MCF 10A (cell line): ENCODE results near the gene FBXO10. TPM values are rescaled to one million over a fixed set of nuclear protein-coding genes. Genes with fewer than 3 reads are reported as not detected.

Experiments used
- BruUV-seq: library from RNA; stranded (reverse); fragments of 400-500 nt; replicated peaks from 2 replicates; lab custom pipeline; 2021; lab: Mats Ljungman, UMichigan
- CTCF ChIA-PET: fragments of 300-600 bp; sonication (Branson Sonifier 250); formaldehyde crosslinking; extraction: SDS; loops from one replicate; lab custom pipeline; 2021; ENCODE audit warnings: antibody characterized with exemption, inconsistent platforms; lab: Yijun Ruan, JAX
- POLR2A ChIA-PET: fragments of 300-600, 350-650 bp; sonication (Branson Sonifier 250); formaldehyde crosslinking; extraction: SDS; loops from one replicate; lab custom pipeline; 2020; ENCODE audit warnings: antibody characterized with exemption, inconsistent platforms; lab: Yijun Ruan, JAX
- DNase-seq: peaks from one replicate; pipeline ENCODE4 v3.0.0-alpha.2; 2018; ENCODE audit not compliant: unreplicated experiment
- H3K27ac Mint-ChIP-seq: one replicate; pipeline ENCODE4 v1.8.0; 2022; ENCODE audit warnings: mild to moderate bottlenecking, low read depth, mixed read lengths; ENCODE audit not compliant: unreplicated experiment
- H3K27me3 Mint-ChIP-seq: one replicate; pipeline ENCODE4 v1.8.0; 2022; ENCODE audit warnings: mixed read lengths; ENCODE audit not compliant: insufficient read depth, unreplicated experiment
- H3K36me3 Mint-ChIP-seq: one replicate; pipeline ENCODE4 v1.8.0; 2022; ENCODE audit warnings: mild to moderate bottlenecking, moderate library complexity, mixed read lengths; ENCODE audit not compliant: insufficient read depth, unreplicated experiment
- H3K4me1 Mint-ChIP-seq: one replicate; pipeline ENCODE4 v1.8.0; 2022; ENCODE audit warnings: mixed read lengths; ENCODE audit not compliant: insufficient read depth, unreplicated experiment
- H3K4me3 Mint-ChIP-seq: one replicate; pipeline ENCODE4 v1.8.0; 2022; ENCODE audit warnings: mild to moderate bottlenecking, moderate library complexity, mixed read lengths; ENCODE audit not compliant: unreplicated experiment
- H3K9me3 Mint-ChIP-seq: one replicate; pipeline ENCODE4 v1.8.0; 2022; ENCODE audit warnings: mixed read lengths; ENCODE audit not compliant: unreplicated experiment
- intact Hi-C: fragments of 100-400 bp; cut with micrococcal nuclease; formaldehyde crosslinking; loops from 2 replicates; pipeline ENCODE4 v1.14.1; 2022
- total RNA-seq: library from RNA; stranded (reverse); gene quantifications from 2 replicates; pipeline ENCODE4 v1.2.3, GENCODE V29; 2022
- TF ChIP-seq, protein P1 (sequence below): fragments of 200-600 bp; IDR thresholded peaks from one replicate; pipeline ENCODE4 v1.8.0; 2022; ENCODE audit warnings: antibody characterized with exemption, mild to moderate bottlenecking; ENCODE audit not compliant: unreplicated experiment

Gene FBXO10
- total RNA-seq, 1 experiment from 2014 or later, result 3.4 TPM

DNA sequence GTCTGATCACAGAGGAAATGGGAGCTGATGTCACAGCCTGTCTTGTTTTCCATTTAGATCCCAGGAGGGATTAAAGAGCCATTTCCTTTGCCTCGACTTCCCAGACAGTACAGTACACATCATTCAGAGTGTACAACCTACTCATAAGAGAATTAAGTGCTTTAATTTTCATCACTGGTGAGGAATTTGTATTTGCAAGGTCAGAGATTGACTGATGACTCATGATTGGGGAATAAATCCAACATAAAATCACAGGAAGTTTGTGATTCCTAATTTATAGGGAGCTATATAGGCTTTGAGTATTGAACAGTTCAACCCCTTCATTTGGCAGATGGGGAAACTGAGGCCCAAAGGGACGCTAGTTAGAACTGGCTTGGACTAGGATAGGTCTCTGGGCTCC lies 20.3 kb upstream of the FBXO10 start:
- BruUV-seq, result no TSS peak
- ChIA-PET CTCF (interaction anchor here (0.6 to 0.8 kb wide), 2 partner anchors 22 to 137 kb away, joined by 3 to 4 read pairs; no protein-coding TSS in a partner anchor), POLR2A (interaction anchor here (1.1 to 1.4 kb wide), 2 partner anchors 21 to 133 kb away, joined by 3 read pairs; no protein-coding TSS in a partner anchor)
- Mint-ChIP-seq H3K36me3 (no peaks in the 10 kb centered on the region), H3K4me3 (no peak overlapping the region), H3K9me3 (no peaks in the 10 kb centered on the region), H3K27ac (no peak overlapping the region), H3K4me1 (peaks cover 4% of the 10 kb centered on the region), H3K27me3 (no peaks in the 10 kb centered on the region)
- no peak for DNase-seq
- TF ChIP-seq, protein P1, sequence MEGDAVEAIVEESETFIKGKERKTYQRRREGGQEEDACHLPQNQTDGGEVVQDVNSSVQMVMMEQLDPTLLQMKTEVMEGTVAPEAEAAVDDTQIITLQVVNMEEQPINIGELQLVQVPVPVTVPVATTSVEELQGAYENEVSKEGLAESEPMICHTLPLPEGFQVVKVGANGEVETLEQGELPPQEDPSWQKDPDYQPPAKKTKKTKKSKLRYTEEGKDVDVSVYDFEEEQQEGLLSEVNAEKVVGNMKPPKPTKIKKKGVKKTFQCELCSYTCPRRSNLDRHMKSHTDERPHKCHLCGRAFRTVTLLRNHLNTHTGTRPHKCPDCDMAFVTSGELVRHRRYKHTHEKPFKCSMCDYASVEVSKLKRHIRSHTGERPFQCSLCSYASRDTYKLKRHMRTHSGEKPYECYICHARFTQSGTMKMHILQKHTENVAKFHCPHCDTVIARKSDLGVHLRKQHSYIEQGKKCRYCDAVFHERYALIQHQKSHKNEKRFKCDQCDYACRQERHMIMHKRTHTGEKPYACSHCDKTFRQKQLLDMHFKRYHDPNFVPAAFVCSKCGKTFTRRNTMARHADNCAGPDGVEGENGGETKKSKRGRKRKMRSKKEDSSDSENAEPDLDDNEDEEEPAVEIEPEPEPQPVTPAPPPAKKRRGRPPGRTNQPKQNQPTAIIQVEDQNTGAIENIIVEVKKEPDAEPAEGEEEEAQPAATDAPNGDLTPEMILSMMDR, result no peak
- intact Hi-C loops, result no loop called here

DNA sequence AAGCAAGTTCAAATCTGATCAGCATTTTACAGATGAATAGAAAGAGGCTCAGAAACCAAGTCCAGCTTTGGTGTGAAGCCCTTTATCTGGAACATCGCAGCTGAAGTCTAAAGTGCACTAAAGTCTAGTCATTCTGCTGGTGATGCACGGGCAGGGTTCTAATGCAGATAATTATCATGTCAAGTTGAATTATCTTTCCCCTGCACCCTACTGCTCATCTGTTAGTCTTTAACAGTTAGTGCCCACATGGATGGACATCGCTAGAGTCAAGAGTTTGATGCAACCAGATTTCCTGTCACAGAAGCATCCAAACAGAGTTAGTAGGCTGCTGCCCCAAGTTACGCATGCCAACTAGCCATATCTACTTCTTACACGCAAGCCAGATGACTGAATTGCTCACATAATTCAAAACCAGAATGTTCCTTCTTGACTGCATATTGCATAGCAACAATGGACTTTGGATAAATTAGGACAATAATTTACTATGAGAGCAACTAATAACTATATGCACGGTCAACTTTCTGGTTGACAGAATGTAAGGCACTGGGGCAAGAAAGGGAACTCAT lies 17.8 kb upstream of the FBXO10 start:
- CTCF ChIA-PET, result interaction anchor here (0.6 to 1.7 kb wide), 10 partner anchors 9 to 309 kb away, joined by 3 to 4 read pairs (median 3); partner anchors contain the start of gene DCAF10
- no peaks in the 10 kb centered on the region for H3K27me3 Mint-ChIP-seq
- H3K4me3 Mint-ChIP-seq, result peak overlapping the region; percentile 64
- no peaks in the 10 kb centered on the region for H3K36me3 Mint-ChIP-seq
- no TSS peak for BruUV-seq
- no peak for DNase-seq
- POLR2A ChIA-PET, result interaction anchor here (0.8 to 7.1 kb wide), 13 partner anchors 9 to 311 kb away, joined by 3 to 80 read pairs (median 4); partner anchors contain the start of genes EXOSC3, FBXO10, POLR1E and ZBTB5
- peaks cover 16% of the 10 kb centered on the region for H3K4me1 Mint-ChIP-seq
- no peaks in the 10 kb centered on the region for H3K9me3 Mint-ChIP-seq
- TF ChIP-seq, protein P1, result no peak
- intact Hi-C loops, result loop anchor here (5.0 kb wide), 1 partner anchor 107 kb away; the partner anchor contains the start of gene POLR1E
- H3K27ac Mint-ChIP-seq, result no peak overlapping the region

DNA sequence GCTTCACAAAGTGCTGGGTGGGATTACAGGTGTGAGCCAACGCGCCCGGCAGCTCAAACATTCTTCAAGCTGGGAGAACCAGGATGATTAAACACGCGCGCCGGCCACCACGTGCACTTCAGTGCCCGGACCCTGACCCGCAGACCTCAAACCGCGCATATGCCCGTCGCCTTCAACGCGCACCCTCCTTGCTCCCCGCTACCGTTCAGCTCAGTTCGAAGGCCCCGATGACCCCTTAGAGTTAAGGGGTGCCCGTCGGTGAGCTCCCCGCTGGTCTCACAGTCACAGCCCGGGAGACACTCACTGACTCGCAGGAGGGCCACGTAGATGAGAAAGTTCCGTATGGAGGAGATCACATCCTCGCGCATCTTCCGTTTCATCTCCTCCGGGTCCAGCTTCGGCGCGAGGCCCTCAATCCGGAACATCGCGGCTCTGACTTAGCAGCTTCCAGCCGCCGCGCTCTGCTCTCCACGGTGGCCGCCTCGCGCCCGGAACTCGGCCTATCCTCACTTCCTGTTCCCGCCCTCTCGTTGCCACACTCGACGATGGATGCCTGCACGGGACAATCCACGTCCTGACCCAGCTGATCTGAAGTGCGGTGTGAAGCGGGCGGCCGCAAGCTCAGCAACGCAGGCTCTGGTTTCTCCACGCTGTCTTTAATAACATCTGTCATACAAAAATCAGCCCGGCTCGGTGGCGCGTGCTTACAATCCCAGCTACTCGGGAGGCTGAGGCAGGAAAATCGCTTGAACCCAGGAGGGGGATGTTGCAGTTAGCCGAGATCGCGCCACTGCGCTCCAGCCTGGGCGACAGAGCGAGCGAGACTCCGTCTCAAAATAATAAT lies 16.1 kb upstream of the FBXO10 start, which contains the start of gene TOMM5:
Gene TOMM5 (minus strand): TSS at position 490 of the 844 bp plus-strand sequence. CDS start 65 bp downstream, at position 425.
- Mint-ChIP-seq H3K27ac (peak within 1 kb of the TSS; percentile 98), H3K9me3 (no peaks in the 10 kb centered on the region), H3K4me3 (peak within 1 kb of the TSS; percentile 96), H3K27me3 (no peaks in the 10 kb centered on the region), H3K36me3 (peaks cover 16% of the 10 kb centered on the region), H3K4me1 (peaks cover 16% of the 10 kb centered on the region)
- intact Hi-C loops, result loop anchor here (5.0 kb wide), 1 partner anchor 105 kb away; the partner anchor contains the start of gene POLR1E
- CTCF ChIA-PET, result interaction anchor here (0.6 to 2.4 kb wide), 11 partner anchors 9 to 671 kb away, joined by 3 to 11 read pairs (median 3); partner anchors contain the start of genes FBXO10 and POLR1E
- TF ChIP-seq, protein P1, result no peak
- POLR2A ChIA-PET, result interaction anchor here (0.7 to 7.1 kb wide), 34 partner anchors 8 to 800 kb away, joined by 3 to 80 read pairs (median 4); partner anchors contain the start of genes ALDH1B1, DCAF10, EXOSC3 and FBXO10
- TSS peak; percentile 59 for BruUV-seq
- DNase-seq, result peak; percentile 93
